GM18873 (cell line): ENCODE measurements around the gene SLC51A.
"Not testable (repeated sequence)": the region's sequence is repeated elsewhere in the genome, so short reads cannot be mapped to it uniquely, and the experiment has no call there.

Source experiments
- ATAC-seq: cut with Tn5 transposase; IDR thresholded peaks from one replicate; pipeline ENCODE4 v1.9.1; 2021; ENCODE audit warnings: mild to moderate bottlenecking, moderate library complexity, moderate number of reproducible peaks; ENCODE audit not compliant: unreplicated experiment, low FRiP score

Gene SLC51A

GRCh38 chr3:196193133-196193735, 23.1 kb upstream of the SLC51A start:
- ATAC-seq = no peak

DNA sequence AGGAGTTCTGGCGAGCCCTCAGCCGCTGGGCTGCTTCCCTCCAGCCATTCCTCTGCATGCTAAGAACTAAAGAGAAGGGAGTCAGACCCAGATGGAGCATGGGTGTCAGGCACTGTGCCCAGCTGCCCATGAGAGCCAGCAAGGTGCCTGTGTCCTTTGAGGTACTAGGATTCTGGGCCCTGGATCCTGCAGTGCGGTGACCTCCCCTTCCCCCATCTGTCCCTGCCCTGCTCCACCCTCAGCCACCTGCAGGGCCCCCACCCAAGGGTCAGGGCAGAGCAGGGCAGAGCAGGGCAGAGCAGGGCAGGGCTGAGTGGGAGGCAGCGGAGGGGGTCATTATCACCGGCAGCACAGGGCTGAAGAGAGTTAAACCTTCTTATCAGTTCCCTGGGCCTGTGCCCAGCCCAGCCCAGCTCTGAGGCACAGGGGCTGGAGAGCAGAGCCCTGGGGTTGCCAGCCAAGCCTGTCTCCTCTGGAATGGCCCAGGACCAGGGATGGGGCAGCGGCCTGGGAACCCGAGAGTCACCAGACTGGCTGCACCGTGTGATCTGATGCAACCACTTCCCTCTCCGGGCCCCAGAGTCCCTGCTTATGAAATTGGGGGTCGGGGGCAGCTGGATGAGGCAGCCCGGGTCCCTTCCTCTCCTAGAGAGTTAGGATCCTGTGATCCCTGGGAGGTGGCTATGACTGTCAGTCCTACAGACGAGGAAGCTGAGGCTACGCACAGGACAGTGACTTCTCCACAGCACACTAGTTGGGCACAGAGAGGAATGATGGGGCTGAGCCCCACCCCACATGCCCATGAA, 22.4 kb upstream of the SLC51A start:
- no peak for ATAC-seq

DNA sequence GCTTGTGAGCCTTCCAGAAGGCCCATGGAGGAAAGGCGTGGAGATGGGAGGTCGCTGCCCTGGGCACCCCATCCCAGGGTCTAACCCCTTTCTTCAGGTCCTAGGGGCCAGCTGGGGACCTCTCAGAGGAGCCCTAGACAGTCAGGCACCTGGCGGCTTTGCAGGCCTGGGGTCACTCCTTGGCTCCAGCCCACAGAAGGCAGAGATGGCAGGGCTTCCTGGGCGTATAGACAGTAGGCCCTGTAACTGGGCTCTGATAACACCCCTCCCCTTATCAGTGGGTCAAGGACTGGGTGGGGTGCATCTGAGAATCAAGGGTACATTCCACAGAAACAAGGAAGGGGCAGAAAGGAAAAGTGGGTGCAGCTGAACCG, 21.8 kb upstream of the SLC51A start:
- ATAC-seq = no peak

DNA sequence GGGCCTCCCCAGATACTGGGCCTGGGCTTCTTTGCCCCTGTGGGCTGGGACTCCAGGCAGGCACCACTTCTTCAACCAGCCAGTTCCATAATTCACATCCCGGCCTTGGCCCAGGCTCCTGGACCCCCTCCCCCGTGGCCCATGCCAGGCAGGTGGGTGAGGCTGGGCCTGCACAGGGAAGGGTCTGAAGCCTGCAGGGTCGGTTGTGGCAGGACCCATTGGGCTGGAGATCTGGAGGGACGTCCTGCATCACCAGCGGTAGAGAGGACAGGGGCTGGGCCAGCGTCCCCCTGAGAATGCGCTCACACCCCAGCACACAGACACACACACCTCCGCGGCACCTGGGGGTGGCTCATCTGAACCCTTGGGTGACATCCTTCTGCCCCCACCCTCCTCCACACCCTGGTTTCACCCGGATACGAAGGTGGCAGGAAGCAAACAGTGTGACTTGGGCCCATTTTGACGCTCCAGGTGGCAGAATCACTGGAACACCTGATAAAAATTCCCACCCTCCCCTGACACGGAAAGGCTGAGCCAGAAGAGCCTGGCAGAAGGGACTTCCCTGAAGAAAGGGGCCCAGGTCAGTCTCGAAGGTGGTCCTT, 20.6 kb upstream of the SLC51A start:
- no peak for ATAC-seq

DNA sequence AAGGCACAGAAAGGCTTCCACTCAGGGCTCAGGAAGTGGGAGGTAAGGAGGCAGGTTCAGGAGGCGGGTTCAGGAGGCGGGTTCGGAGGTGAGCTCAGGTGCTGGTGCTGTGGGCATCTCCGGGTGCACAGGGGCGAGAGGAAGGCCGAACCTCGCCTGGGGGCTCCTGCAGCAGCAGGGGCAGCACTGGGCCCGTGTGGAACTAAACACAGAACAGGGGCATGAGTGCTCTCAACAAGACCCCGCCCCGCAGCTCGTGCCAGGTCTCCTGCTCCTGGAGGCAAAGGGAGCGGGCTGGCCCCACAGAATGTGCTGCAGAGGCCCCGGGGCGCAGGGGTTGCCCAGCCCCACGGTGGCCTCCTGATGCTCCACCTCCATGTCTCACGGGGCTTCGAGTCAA, 18.8 kb upstream of the SLC51A start:
- ATAC-seq = no peak

DNA sequence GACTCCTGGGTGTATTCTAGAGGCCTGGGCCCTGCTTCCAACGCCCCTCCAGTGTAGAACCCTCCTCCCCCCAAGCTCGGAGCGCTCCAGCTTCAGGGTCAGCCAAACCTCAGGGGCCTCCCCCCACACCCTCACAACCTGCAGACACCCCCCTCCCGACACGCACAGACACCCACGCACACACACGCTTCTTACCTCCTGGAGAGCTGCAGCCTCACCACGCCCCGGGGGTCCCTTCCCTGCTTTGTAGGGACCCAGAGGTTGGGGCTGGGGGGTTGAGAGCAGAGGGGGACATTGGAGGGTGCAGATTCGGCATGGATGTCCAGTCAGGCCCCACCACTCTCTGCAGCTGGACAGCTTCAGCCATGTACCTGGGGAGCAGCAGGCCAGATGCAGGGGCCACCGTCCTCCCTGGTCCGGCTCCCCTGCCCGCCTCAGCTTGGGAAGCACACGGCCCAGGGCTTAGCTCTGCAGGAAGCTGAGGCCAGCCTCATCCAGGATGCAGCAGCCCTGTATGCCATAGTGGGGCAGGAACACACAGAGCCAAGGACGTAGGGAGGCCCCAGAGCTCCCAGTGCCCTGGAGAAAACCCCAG, 18.2 kb upstream of the SLC51A start:
- no peak for ATAC-seq

- no peak for ATAC-seq
Observed at GRCh38 chr3:196198771-196199753, 17.3 kb upstream of the SLC51A start.

DNA sequence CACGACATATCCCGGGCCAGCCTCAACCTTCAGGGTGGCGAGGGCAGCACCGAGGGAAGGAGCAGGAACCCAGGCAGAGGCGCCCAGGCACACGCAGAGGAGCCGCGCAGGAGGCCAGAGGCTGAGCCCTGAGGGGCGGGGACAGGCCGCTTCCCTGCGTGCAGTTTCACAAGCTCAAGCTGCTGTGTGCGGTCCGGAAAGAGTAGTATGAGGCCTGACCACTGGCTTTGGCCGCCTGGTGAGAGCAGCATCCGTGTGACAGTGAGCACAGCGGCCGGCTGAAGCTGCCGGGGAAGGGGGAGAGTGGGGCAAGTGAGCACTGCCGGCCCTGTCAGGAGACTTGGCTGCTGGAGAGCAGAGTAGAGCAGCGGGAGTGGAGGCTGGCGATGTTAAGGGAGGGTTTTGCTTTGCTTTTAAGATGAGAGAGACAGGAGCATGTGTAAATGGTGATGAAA, 13.8 kb upstream of the SLC51A start:
- no peak for ATAC-seq

GRCh38 chr3:196203846-196204245, 12.5 kb upstream of the SLC51A start:
- ATAC-seq = no peak

DNA sequence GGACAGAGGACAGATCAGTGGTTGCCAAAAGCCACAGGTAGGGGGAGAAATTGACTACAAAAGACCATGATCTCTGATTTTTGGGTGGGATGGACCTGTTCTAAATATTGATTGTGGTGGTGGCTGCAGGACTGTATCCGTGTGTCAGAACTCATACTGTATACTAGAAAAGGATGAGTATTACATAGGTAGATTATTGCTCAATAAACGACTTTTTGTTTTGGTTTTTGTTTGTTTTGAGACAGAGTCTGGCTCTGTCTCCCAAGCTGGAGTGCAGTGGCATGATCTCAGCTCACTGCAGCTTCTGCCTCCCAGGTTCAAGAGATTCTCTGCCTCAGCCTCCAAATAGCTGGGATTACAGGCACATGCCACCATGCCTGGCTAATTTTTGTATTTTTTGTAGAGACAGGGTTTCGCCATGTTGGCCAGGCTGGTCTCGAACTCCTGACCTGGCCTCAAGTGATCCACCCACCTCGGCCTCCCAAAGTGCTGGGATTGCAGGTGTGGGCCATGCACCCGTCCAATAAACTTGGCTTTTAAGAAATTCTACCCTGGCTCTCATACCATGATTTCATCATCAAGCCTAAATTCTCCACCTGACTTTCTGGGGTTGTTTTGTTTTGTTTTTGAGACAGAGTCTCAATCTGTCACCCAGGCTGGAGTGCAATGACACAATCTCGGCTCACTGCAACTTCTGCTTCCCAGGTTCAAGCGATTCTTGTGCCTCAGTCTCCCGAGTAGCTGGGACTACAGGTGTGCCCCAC, 10.7 kb upstream of the SLC51A start:
- not testable (repeated sequence) for ATAC-seq

DNA sequence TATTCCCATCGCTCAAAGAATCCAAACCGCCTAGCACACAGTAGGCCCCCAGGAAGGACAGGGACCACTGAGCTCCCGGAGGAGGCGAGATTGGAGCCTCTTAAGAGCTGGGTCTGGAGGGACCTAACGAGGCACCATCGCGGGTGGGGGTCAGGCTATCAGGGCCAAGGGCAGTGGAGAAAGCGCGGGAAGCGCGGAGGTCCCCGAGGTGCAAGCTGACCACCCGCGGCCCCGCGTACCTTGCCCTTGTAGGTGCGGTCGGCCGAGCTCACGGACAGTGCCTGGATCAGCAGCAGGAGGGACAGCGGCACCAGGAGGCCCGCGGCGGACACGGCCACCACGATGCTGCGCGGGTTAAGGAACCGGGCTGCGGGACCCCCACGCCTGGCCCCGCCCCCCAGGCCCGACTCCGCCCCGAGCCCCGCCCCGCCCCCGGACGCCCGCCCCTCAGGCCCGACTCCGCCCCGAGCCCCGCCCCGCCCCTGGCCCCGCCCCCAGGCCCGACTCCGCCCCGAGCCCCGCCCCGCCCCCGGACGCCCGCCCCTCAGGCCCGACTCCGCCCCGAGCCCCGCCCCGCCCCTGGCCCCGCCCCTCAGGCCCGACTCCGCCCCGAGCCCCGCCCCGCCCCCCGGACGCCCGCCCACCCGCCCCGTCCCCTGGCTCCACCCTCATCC, 9.0 kb upstream of the SLC51A start:
- no peak for ATAC-seq

GRCh38 chr3:196207833-196208607, 8.3 kb upstream of the SLC51A start:
- no peak for ATAC-seq

DNA sequence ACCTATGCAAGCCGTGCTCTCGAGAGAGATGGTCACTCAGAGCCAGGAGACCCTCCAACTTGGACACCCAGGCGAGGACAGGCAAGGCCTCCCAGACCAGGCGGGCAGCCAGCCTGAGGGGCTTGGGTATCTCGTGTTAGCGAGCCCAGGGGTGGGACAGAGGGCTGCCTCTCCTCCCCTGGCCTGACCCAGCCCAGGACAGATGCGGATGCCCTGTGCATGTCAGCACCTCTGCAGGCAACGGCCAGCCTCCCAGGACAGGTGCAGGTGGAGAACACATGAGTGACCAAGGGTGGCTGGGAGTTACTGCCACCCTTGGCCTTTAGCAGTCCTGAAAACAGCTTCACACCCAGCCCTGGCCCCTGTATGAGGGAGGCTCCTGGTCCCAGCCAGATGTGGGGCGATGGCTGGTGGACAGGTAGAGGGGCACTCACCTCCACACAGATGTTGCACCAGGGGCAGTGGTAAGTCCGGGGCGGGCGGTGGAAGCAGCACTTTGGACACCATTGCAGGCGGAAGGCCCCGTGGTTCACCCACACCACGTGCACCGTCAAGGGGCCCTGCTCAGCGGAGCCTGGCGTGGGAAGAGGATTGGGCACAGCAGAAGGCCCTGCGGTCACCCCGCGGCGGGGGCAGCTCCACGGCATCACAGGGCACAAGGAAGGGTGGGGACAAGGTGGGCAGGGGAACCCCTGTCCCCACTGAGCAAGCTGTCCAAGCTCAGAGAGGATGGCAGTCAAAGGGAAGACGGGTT, 7.2 kb upstream of the SLC51A start:
- no peak for ATAC-seq

- not testable (repeated sequence) for ATAC-seq
Observed at GRCh38 chr3:196209944-196210672, 6.2 kb upstream of the SLC51A start.

DNA sequence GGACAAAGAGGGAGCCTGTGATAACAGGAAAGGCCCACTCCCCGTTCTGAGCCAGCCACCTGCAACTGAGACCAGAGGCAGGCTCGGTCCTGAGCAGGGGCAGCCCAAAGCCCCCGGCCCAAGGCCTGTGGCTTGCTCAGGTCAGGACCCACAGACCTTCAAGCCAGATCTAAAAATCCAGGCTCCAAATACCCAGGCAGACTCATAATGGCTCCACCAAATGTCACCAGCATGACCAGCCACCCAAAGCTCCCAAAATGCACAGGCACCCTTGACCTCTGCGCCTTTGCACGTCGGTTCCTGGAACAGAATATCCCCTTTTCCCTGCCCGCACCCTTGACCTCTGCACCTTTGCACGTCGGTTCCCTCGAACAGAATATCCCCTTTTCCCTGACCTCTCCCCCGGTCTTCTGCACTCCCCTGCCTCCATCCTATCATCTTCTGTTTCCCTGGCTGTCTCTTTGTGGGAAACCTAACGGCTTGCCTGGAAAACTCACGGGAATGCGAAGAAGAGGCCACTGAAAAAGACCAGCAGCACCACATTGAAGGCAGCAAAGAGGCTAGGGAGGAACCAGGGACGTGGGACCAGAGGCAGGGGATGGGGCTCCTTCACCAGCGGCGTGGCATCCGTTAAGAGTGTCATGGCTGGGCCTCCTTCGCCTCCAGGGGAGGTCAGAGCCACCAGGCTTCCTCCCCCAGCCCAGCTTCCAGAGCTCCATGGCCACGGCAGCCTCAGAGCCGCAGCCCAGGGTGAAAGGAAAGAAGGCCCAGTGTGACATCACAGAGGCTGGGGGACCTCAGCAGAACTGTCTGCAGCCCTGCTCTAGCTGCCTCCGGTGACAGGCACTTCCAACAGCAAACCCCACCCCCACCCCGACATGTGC, 5.4 kb upstream of the SLC51A start, which contains the start of gene ZDHHC19:
Gene ZDHHC19 (minus strand): TSS at position 728 of the 884 bp plus-strand sequence. CDS start 85 bp downstream, at position 643.
- no peak for ATAC-seq
